Measurements from ENCODE around the gene ERICH6B.

The ERICH6B gene

DNA sequence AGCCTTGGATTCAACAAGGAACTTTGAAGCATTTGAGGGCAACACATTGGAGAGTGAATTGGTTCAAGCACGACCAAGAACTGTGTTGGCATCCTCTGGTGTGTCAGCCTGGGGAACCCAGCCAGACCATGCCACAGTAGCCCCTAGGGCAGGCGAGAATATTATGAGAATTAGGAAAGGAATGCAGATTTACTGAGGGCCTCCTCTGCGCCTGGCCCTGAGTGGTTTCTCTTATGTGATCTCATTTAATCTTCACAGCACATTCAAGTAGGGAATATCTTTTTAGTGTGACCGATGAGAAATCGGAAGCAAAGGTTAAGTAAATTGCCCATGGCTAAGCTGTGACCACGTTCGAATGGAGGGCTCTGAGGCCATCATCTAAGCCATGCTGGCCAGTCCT lies 15.3 kb upstream of the ERICH6B start:
- H3K4me3 ChIP-seq (ENCODE audit: low read depth in 1 of 2, low read length in 2 of 2): no peak overlapping the region
- peaks cover 0 to 3% of the 10 kb centered on the region in 2 donors for H3K27me3 ChIP-seq (ENCODE audit: control insufficient read depth in 1 of 2, insufficient read depth in 2 of 2, low read length in 2 of 2)
- H3K9me3 ChIP-seq (ENCODE audit: control insufficient read depth in 1 of 2, low read length in 2 of 2): no peaks in the 10 kb centered on the region
- no peaks in the 10 kb centered on the region for H3K4me1 ChIP-seq (ENCODE audit: control insufficient read depth in 1 of 2, insufficient read depth in 2 of 2, low read length in 2 of 2)
- no peak overlapping the region for H3K27ac ChIP-seq (ENCODE audit: low read depth, low read length)
- H3K36me3 ChIP-seq (ENCODE audit: control insufficient read depth in 1 of 2, insufficient read depth in 2 of 2, low read length in 2 of 2): no peaks in the 10 kb centered on the region
- no peak overlapping the region for H3K9ac ChIP-seq (ENCODE audit: low read depth in 1 of 2, low read length in 2 of 2)

GRCh38 chr13:45629940-45630339 lies 14.4 kb upstream of the ERICH6B start:
- no peaks in the 10 kb centered on the region for H3K9me3 ChIP-seq (ENCODE audit: control insufficient read depth in 1 of 2, low read length in 2 of 2)
- H3K27ac ChIP-seq (ENCODE audit: low read depth, low read length): no peak overlapping the region
- H3K4me1 ChIP-seq (ENCODE audit: control insufficient read depth in 1 of 2, insufficient read depth in 2 of 2, low read length in 2 of 2): no peaks in the 10 kb centered on the region
- peaks cover 0 to 3% of the 10 kb centered on the region in 2 donors for H3K27me3 ChIP-seq (ENCODE audit: control insufficient read depth in 1 of 2, insufficient read depth in 2 of 2, low read length in 2 of 2)
- H3K9ac ChIP-seq (ENCODE audit: low read depth in 1 of 2, low read length in 2 of 2): no peak overlapping the region
- no peak overlapping the region for H3K4me3 ChIP-seq (ENCODE audit: low read depth in 1 of 2, low read length in 2 of 2)
- no peaks in the 10 kb centered on the region for H3K36me3 ChIP-seq (ENCODE audit: control insufficient read depth in 1 of 2, insufficient read depth in 2 of 2, low read length in 2 of 2)

DNA sequence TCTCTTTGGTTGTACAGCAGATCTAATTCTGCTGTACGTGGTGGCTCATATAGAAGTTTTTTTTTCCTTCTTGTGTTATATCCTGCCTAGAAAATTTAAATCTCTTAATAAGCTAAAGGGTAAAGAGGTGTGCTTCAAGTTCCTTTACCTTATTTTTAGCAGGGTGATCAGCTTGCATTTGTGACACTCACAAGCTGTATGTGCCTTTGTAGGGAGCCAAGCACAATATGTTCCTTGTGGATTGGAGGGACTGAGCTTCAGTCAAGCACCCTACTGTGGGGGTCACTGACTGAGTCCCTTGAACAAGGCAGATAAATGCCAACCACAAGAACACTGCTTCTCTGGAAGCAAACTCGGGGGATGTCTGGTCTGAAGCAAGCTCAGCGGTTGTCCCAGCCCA lies 12.6 kb upstream of the ERICH6B start:
- no peak overlapping the region for H3K9ac ChIP-seq (ENCODE audit: low read depth in 1 of 2, low read length in 2 of 2)
- no peaks in the 10 kb centered on the region for H3K9me3 ChIP-seq (ENCODE audit: control insufficient read depth in 1 of 2, low read length in 2 of 2)
- H3K36me3 ChIP-seq (ENCODE audit: control insufficient read depth in 1 of 2, insufficient read depth in 2 of 2, low read length in 2 of 2): no peaks in the 10 kb centered on the region
- peaks cover 0 to 4% of the 10 kb centered on the region in 2 donors for H3K27me3 ChIP-seq (ENCODE audit: control insufficient read depth in 1 of 2, insufficient read depth in 2 of 2, low read length in 2 of 2)
- no peak overlapping the region for H3K4me3 ChIP-seq (ENCODE audit: low read depth in 1 of 2, low read length in 2 of 2)
- no peaks in the 10 kb centered on the region for H3K4me1 ChIP-seq (ENCODE audit: control insufficient read depth in 1 of 2, insufficient read depth in 2 of 2, low read length in 2 of 2)
- H3K27ac ChIP-seq (ENCODE audit: low read depth, low read length): no peak overlapping the region

DNA sequence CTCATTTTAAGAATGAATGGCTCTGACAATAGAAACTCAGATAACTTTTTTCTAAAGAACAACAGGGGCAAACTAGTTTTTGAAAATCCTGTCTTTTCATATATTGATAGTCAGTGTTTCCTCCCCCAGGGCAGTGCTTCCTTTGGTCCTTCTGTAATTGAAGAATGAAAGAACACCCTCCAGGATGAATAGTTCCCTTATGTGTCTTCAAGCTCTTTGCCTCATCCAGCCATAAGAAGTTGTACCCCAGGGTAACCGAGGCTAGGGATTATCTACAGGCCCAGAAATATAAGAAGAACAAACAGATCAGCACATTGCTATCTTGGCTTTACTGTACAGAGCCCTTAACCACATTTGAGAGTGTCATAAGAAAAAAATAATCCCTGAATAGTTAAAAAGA lies 12.1 kb upstream of the ERICH6B start:
- Histone ChIP-seq H3K9me3 (ENCODE audit: control insufficient read depth in 1 of 2, low read length in 2 of 2) (no peaks in the 10 kb centered on the region), H3K36me3 (ENCODE audit: control insufficient read depth in 1 of 2, insufficient read depth in 2 of 2, low read length in 2 of 2) (no peaks in the 10 kb centered on the region), H3K9ac (ENCODE audit: low read depth in 1 of 2, low read length in 2 of 2) (no peak overlapping the region), H3K27ac (ENCODE audit: low read depth, low read length) (no peak overlapping the region), H3K27me3 (ENCODE audit: control insufficient read depth in 1 of 2, insufficient read depth in 2 of 2, low read length in 2 of 2) (peaks cover 0 to 7% of the 10 kb centered on the region in 2 donors), H3K4me1 (ENCODE audit: control insufficient read depth in 1 of 2, insufficient read depth in 2 of 2, low read length in 2 of 2) (no peaks in the 10 kb centered on the region), H3K4me3 (ENCODE audit: low read depth in 1 of 2, low read length in 2 of 2) (no peak overlapping the region)

- H3K27ac ChIP-seq (ENCODE audit: low read depth, low read length): no peak overlapping the region
- H3K27me3 ChIP-seq (ENCODE audit: control insufficient read depth in 1 of 2, insufficient read depth in 2 of 2, low read length in 2 of 2): peaks cover 0 to 10% of the 10 kb centered on the region in 2 donors
- no peaks in the 10 kb centered on the region for H3K9me3 ChIP-seq (ENCODE audit: control insufficient read depth in 1 of 2, low read length in 2 of 2)
Observed at GRCh38 chr13:45626731-45627374, 11.3 kb upstream of the ERICH6B start.

DNA sequence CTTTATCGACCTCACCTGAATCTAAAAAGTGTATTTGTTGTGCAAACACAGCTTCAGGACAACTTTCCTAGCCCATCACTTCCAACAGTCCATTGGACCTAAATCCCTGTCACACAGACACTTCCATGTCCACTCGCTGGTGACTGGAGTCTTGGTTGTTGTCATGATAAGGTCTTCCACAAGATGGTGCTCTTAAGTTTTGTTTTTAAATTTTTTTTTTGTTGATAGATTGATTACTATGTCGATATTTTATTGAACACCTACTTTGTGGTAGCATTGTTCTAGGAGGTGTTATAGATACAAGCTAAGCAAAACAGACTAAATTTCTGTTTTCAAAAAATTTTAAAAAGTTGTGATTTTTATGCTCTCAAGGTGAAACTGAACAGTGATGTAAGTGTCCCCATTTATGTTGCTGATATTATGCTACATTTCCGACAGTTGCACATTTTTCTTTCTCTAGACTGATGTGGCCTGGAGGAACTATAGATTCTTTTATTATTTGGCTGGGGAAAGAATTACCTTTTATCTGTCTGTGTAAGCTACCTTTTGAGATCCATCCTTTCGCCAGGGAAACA lies 8.1 kb upstream of the ERICH6B start:
- Histone ChIP-seq H3K36me3 (ENCODE audit: control insufficient read depth in 1 of 2, insufficient read depth in 2 of 2, low read length in 2 of 2) (no peaks in the 10 kb centered on the region), H3K27ac (ENCODE audit: low read depth, low read length) (no peak overlapping the region), H3K9me3 (ENCODE audit: control insufficient read depth in 1 of 2, low read length in 2 of 2) (no peaks in the 10 kb centered on the region), H3K4me1 (ENCODE audit: control insufficient read depth in 1 of 2, insufficient read depth in 2 of 2, low read length in 2 of 2) (no peaks in the 10 kb centered on the region), H3K27me3 (ENCODE audit: control insufficient read depth in 1 of 2, insufficient read depth in 2 of 2, low read length in 2 of 2) (peaks cover 0 to 7% of the 10 kb centered on the region in 2 donors), H3K9ac (ENCODE audit: low read depth in 1 of 2, low read length in 2 of 2) (no peak overlapping the region), H3K4me3 (ENCODE audit: low read depth in 1 of 2, low read length in 2 of 2) (no peak overlapping the region)

More at GRCh38 chr13:45626731-45627374, 11.3 kb upstream of the ERICH6B start:
- no peaks in the 10 kb centered on the region for H3K36me3 ChIP-seq (ENCODE audit: control insufficient read depth in 1 of 2, insufficient read depth in 2 of 2, low read length in 2 of 2)
- no peak overlapping the region for H3K9ac ChIP-seq (ENCODE audit: low read depth in 1 of 2, low read length in 2 of 2)
- H3K4me3 ChIP-seq (ENCODE audit: low read depth in 1 of 2, low read length in 2 of 2): no peak overlapping the region
- no peaks in the 10 kb centered on the region for H3K4me1 ChIP-seq (ENCODE audit: control insufficient read depth in 1 of 2, insufficient read depth in 2 of 2, low read length in 2 of 2)

- Histone ChIP-seq H3K9ac (ENCODE audit: low read depth in 1 of 2, low read length in 2 of 2) (no peak overlapping the region), H3K4me1 (ENCODE audit: control insufficient read depth in 1 of 2, insufficient read depth in 2 of 2, low read length in 2 of 2) (no peaks in the 10 kb centered on the region), H3K4me3 (ENCODE audit: low read depth in 1 of 2, low read length in 2 of 2) (no peak overlapping the region), H3K27ac (ENCODE audit: low read depth, low read length) (no peak overlapping the region), H3K36me3 (ENCODE audit: control insufficient read depth in 1 of 2, insufficient read depth in 2 of 2, low read length in 2 of 2) (no peaks in the 10 kb centered on the region), H3K27me3 (ENCODE audit: control insufficient read depth in 1 of 2, insufficient read depth in 2 of 2, low read length in 2 of 2) (peaks cover 0 to 7% of the 10 kb centered on the region in 2 donors), H3K9me3 (ENCODE audit: control insufficient read depth in 1 of 2, low read length in 2 of 2) (no peaks in the 10 kb centered on the region)
Observed at GRCh38 chr13:45621950-45622349, 6.4 kb upstream of the ERICH6B start.

- H3K9me3 ChIP-seq (ENCODE audit: control insufficient read depth in 1 of 2, low read length in 2 of 2): no peaks in the 10 kb centered on the region
- no peak overlapping the region for H3K27ac ChIP-seq (ENCODE audit: low read depth, low read length)
- no peak overlapping the region for H3K4me3 ChIP-seq (ENCODE audit: low read depth in 1 of 2, low read length in 2 of 2)
Observed at GRCh38 chr13:45607931-45608330, 7.6 kb downstream of the ERICH6B start.

DNA sequence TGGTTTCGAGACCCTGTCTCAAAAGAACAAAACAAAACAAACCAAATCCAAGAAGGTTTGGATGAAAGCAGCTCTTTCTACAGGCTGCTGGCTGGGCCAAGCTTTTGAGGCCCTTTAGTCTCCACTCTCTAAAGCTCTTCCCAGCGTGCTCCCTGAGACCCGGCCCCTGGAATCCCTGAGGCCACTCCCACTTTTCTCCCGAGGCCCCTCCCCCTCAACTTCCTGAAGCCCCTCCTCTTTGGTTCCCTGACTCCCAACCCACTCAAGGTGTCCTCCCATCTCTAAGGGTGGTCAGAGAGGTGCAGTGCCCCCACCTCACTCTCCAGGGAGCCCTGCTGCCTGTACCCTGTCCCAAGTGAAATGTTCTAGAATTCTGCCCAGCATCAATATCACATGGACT lies 10.6 kb downstream of the ERICH6B start:
- no peak overlapping the region for H3K9ac ChIP-seq (ENCODE audit: low read depth in 1 of 2, low read length in 2 of 2)
- H3K27me3 ChIP-seq (ENCODE audit: control insufficient read depth in 1 of 2, insufficient read depth in 2 of 2, low read length in 2 of 2): peaks cover 0 to 9% of the 10 kb centered on the region in 2 donors
- H3K27ac ChIP-seq (ENCODE audit: low read depth, low read length): no peak overlapping the region
- H3K4me3 ChIP-seq (ENCODE audit: low read depth in 1 of 2, low read length in 2 of 2): no peak overlapping the region
- no peaks in the 10 kb centered on the region for H3K36me3 ChIP-seq (ENCODE audit: control insufficient read depth in 1 of 2, insufficient read depth in 2 of 2, low read length in 2 of 2)
- no peaks in the 10 kb centered on the region for H3K9me3 ChIP-seq (ENCODE audit: control insufficient read depth in 1 of 2, low read length in 2 of 2)
- no peaks in the 10 kb centered on the region for H3K4me1 ChIP-seq (ENCODE audit: control insufficient read depth in 1 of 2, insufficient read depth in 2 of 2, low read length in 2 of 2)

More at GRCh38 chr13:45607931-45608330, 7.6 kb downstream of the ERICH6B start:
- Histone ChIP-seq H3K27me3 (ENCODE audit: control insufficient read depth in 1 of 2, insufficient read depth in 2 of 2, low read length in 2 of 2) (peaks cover 10 to 11% of the 10 kb centered on the region in 2 donors), H3K9ac (ENCODE audit: low read depth in 1 of 2, low read length in 2 of 2) (no peak overlapping the region), H3K4me1 (ENCODE audit: control insufficient read depth in 1 of 2, insufficient read depth in 2 of 2, low read length in 2 of 2) (no peaks in the 10 kb centered on the region), H3K36me3 (ENCODE audit: control insufficient read depth in 1 of 2, insufficient read depth in 2 of 2, low read length in 2 of 2) (no peaks in the 10 kb centered on the region)

DNA sequence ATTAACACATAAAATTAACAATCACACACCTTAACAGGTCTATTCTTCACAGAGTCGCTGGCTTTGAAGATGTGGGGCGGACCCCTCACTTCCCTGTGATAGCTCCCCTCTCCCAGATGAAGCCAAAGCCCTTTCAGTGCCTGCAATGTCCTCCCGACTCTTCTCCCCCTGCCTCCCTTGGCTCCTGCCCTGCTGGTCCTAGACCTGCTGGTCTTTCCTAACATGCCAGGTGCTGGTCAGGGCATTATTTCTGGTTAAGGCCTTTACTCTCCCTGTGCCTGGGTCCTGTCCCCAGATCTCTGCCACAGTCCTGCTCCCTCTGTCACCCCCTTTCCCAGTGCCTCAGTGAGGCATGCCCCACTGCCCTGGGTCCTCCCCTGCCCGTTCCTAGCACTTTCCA lies 12.2 kb downstream of the ERICH6B start:
- Histone ChIP-seq H3K36me3 (ENCODE audit: control insufficient read depth in 1 of 2, insufficient read depth in 2 of 2, low read length in 2 of 2) (no peaks in the 10 kb centered on the region), H3K4me1 (ENCODE audit: control insufficient read depth in 1 of 2, insufficient read depth in 2 of 2, low read length in 2 of 2) (no peaks in the 10 kb centered on the region), H3K27ac (ENCODE audit: low read depth, low read length) (no peak overlapping the region), H3K4me3 (ENCODE audit: low read depth in 1 of 2, low read length in 2 of 2) (no peak overlapping the region), H3K9ac (ENCODE audit: low read depth in 1 of 2, low read length in 2 of 2) (no peak overlapping the region), H3K9me3 (ENCODE audit: control insufficient read depth in 1 of 2, low read length in 2 of 2) (no peaks in the 10 kb centered on the region), H3K27me3 (ENCODE audit: control insufficient read depth in 1 of 2, insufficient read depth in 2 of 2, low read length in 2 of 2) (peaks cover 0 to 8% of the 10 kb centered on the region in 2 donors)
